IMR-90 (cell line): ENCODE measurements around the gene SMARCD2.

ENCODE experiments used
- CHD1 ChIP-seq: IDR thresholded peaks from 2 replicates; pipeline ENCODE4 v1.6.1; 2012; ENCODE audit warnings: low read depth, low read length, improper control_type of control experiment
- CTCF ChIP-seq: conservative IDR thresholded peaks from 2 replicates; pipeline ENCODE4 v1.5.1; 2012; ENCODE audit warnings: mild to moderate bottlenecking, low read depth, low read length, improper control_type of control experiment
- ELK1 ChIP-seq: fragments of 150-350 bp; IDR thresholded peaks from 2 replicates; pipeline ENCODE4 v1.6.1; 2016; ENCODE audit warnings: low read depth, mild to moderate bottlenecking, low read length, moderate library complexity, borderline replicate concordance
- MAFK ChIP-seq: IDR thresholded peaks from 2 replicates; pipeline ENCODE4 v1.6.1; 2012; ENCODE audit warnings: low read depth, low read length, improper control_type of control experiment
- MAZ ChIP-seq: IDR thresholded peaks from 2 replicates; pipeline ENCODE4 v1.6.1; 2012; ENCODE audit warnings: low read depth, mild to moderate bottlenecking, low read length, improper control_type of control experiment, moderate library complexity, borderline replicate concordance
- NFE2L2 ChIP-seq: fragments of 150-350 bp; IDR thresholded peaks from 2 replicates; pipeline ENCODE4 v1.6.1; 2016; ENCODE audit warnings: low read depth, mild to moderate bottlenecking, low read length
- POLR2A ChIP-seq: IDR thresholded peaks from 2 replicates; pipeline ENCODE4 v1.6.1; 2012; ENCODE audit warnings: mild to moderate bottlenecking, low read depth, low read length
- RAD21 ChIP-seq: IDR thresholded peaks from 2 replicates; pipeline ENCODE4 v1.6.1; 2012; ENCODE audit warnings: low read length, improper control_type of control experiment
- RFX5 ChIP-seq: IDR thresholded peaks from 2 replicates; pipeline ENCODE4 v1.8.0; 2012; ENCODE audit warnings: low read depth, mild to moderate bottlenecking, low read length, moderate library complexity
- SMC3 ChIP-seq: fragments of 150-350 bp; IDR thresholded peaks from 2 replicates; pipeline ENCODE4 v1.6.1; 2016; ENCODE audit warnings: low read depth, mild to moderate bottlenecking, antibody characterized with exemption, low read length, moderate library complexity
- USF2 ChIP-seq: fragments of 150-350 bp; IDR thresholded peaks from 2 replicates; pipeline ENCODE4 v1.6.1; 2017; ENCODE audit warnings: mild to moderate bottlenecking, antibody characterized with exemption, low read length, low read depth

GRCh38 chr17:63842540-63843386 is at the start of gene SMARCD2:
- TF ChIP-seq NFE2L2, result no peak
- no peak for TF ChIP-seq CTCF
- no peak for TF ChIP-seq ELK1
- TF ChIP-seq RAD21, result no peak
- peak; percentile 73 for TF ChIP-seq RFX5
- TF ChIP-seq POLR2A, result peak; percentile 65
- 0 out of 2 replicates have a peak, but pooled peaks have one; percentile 19 for TF ChIP-seq USF2
- no peak for TF ChIP-seq CHD1
- peak; percentile 76; the same call in 1 of the 2 replicates for TF ChIP-seq MAZ
- peak; percentile 29 for TF ChIP-seq SMC3
- no peak for TF ChIP-seq MAFK
